IPS DF 6.9 (cell line): ENCODE data around the gene TPSD1.
"Not testable (repeated sequence)": the region's sequence is repeated elsewhere in the genome, so short reads cannot be mapped to it uniquely, and the experiment has no call there.

Experiments used
- DNase-seq: peaks from one replicate; pipeline ENCODE4 v3.0.0-alpha.2; 2013; ENCODE audit warnings: low read depth, low spot score
- H3K27ac ChIP-seq: one replicate; pipeline ENCODE4 v1.5.1; 2013; ENCODE audit warnings: low read length, control low read depth
- H3K27me3 ChIP-seq: 2 replicates; pipeline ENCODE4 v1.6.1; 2013; ENCODE audit warnings: mild to moderate bottlenecking, low read length; ENCODE audit not compliant: control insufficient read depth, insufficient read depth
- H3K36me3 ChIP-seq: 2 replicates; pipeline ENCODE4 v1.6.1; 2013; ENCODE audit warnings: low read length; ENCODE audit not compliant: control insufficient read depth, insufficient read depth
- H3K4me1 ChIP-seq: 2 replicates; pipeline ENCODE4 v1.6.1; 2013; ENCODE audit warnings: low read length; ENCODE audit not compliant: control insufficient read depth, insufficient read depth
- H3K4me3 ChIP-seq: 2 replicates; pipeline ENCODE4 v1.5.1; 2013; ENCODE audit warnings: mild to moderate bottlenecking, low read length
- H3K9me3 ChIP-seq: 2 replicates; pipeline ENCODE4 v1.6.1; 2013; ENCODE audit warnings: low read length, inconsistent platforms; ENCODE audit not compliant: control insufficient read depth, insufficient read depth
- WGBS: extraction: QIAGEN DNeasy Blood & Tissue Kit; methylation state at CpG from one replicate; pipeline ENCODE4 v1.1.7; 2013; ENCODE audit warnings: mixed read lengths, missing lambda C conversion rate; ENCODE audit not compliant: insufficient read length, insufficient coverage; 5-methylcytosine and 5-hydroxymethylcytosine counted together

The TPSD1 gene

GRCh38 chr16:1229476-1229875, 26.4 kb upstream of the TPSD1 start:
- not testable (repeated sequence) for H3K9me3 ChIP-seq, H3K27ac ChIP-seq, DNase-seq, H3K4me3 ChIP-seq, H3K27me3 ChIP-seq, H3K4me1 ChIP-seq, H3K36me3 ChIP-seq
- no CpG with 5 or more reads among the region's 13 CpGs for WGBS

DNA sequence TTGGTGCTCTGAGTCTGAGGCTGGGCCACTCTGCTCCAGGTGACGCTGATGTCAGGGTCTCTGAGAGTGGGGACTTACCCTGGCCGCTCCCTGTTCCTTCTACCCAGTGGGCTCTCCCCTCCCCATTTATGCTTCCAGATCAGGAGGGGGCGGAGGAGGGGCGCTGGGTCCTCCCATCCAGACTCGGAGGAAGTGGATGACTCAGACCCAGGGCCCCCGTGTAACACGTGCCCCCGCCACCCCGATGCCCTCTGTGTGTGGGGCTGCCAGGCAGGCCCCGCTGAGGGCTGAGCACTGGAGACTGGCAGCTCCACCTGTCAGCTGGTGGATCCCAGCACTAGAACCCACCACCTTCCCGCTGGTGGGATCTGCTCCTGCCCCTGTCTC, 25.8 kb upstream of the TPSD1 start, which contains the start of gene TPSB2:
Gene TPSB2 (minus strand): TSS at position 101 of the 387 bp plus-strand sequence. CDS start 233 bp downstream, outside the sequence.
- not testable (repeated sequence) for H3K4me1 ChIP-seq, H3K36me3 ChIP-seq, H3K9me3 ChIP-seq, DNase-seq, H3K4me3 ChIP-seq, H3K27me3 ChIP-seq, H3K27ac ChIP-seq
- no CpG with 5 or more reads among the region's 11 CpGs for WGBS

GRCh38 chr16:1230471-1231212, 25.2 kb upstream of the TPSD1 start:
- not testable (repeated sequence) for H3K27me3 ChIP-seq, DNase-seq, H3K27ac ChIP-seq, H3K36me3 ChIP-seq, H3K9me3 ChIP-seq, H3K4me1 ChIP-seq, H3K4me3 ChIP-seq
- WGBS: no CpG with 5 or more reads among the region's 17 CpGs

GRCh38 chr16:1231301-1231700, 24.6 kb upstream of the TPSD1 start:
- H3K4me3 ChIP-seq, DNase-seq, H3K27me3 ChIP-seq, H3K9me3 ChIP-seq, H3K27ac ChIP-seq, H3K4me1 ChIP-seq, H3K36me3 ChIP-seq: not testable (repeated sequence)
- no CpG with 5 or more reads among the region's 7 CpGs for WGBS

DNA sequence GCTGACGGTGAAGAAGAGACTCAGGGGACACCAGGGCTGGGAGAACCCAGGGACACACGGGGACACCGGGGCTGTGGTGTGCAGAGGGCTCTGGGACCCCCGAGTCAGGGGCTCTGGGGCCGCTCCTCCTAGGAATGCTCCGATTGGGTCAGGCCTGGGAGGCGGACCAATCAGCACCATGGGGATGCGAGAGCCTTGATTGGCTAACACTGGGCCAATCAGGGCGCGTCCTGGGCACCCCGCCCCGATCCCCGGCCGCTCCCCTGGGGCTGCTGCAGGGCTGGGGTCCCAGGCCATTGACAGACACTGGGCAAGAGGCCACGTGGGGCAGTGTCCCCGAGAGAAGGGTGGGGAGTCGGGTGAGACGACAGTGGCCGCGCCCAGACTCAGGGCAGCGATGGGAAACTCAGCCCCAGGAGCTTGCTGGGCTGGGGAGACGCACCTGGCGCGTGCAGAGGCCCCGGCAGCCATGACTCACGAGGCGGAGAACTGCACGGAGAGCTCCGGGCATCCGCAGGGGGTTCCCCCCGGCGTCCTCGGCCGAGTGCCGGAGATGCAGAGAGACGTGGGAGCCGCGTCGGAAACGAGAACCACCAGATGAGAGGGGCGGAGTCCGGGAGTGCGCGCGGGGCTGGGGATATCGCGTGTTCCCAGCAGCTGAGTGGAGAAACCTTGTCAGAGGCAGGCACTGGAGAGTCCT, 23.7 kb upstream of the TPSD1 start:
- H3K27me3 ChIP-seq, H3K9me3 ChIP-seq, H3K36me3 ChIP-seq, H3K4me1 ChIP-seq, H3K27ac ChIP-seq, H3K4me3 ChIP-seq, DNase-seq: not testable (repeated sequence)
- no CpG with 5 or more reads among the region's 47 CpGs for WGBS

DNA sequence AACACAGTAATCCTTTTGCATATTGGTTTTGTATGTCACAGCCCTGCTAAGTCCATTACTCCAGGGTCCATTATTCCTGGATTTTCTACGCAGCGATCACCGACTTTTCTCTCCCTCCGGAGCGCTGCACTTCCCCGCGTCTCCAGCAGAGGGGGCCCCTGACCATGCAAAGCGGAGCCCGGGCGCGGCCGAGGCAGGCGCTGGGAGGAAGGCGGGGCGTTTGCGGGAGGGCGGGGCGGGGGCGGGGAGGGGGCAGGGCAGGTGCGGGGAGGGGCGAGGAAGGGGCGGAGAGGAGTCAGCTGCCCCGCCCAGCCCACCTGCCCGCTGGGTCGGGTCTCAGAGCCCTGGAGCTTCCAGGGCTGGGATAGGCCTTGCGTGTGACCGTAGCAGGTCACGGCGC, 19.2 kb upstream of the TPSD1 start:
- H3K36me3 ChIP-seq, H3K9me3 ChIP-seq, H3K4me3 ChIP-seq, DNase-seq, H3K27ac ChIP-seq, H3K4me1 ChIP-seq, H3K27me3 ChIP-seq: not testable (repeated sequence)
- WGBS: no CpG with 5 or more reads among the region's 29 CpGs

DNA sequence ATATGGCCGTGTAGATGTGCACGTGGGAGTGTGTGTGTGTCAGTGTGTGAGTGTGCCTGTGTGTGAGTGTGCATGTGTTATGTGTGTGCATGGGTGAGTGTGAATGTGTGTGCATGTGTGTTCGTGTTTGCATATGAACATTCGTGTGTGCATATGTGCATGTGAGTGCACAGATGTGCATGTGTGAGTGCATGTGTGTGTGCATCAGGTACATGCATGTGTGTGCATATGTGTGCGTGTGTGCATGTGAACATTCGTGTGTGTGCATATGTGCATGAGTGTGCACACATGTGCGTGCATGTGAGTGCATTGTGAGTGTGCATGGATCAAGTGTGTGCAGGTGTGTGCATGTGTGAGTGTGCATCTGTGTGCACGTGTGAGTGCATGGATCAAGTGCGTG, 17.9 kb upstream of the TPSD1 start:
- H3K27me3 ChIP-seq: no peaks in the 10 kb centered on the region
- no peaks in the 10 kb centered on the region for H3K9me3 ChIP-seq
- no peak for DNase-seq
- no peaks in the 10 kb centered on the region for H3K36me3 ChIP-seq
- H3K4me1 ChIP-seq: no peaks in the 10 kb centered on the region
- WGBS: no CpG with 5 or more reads among the region's 9 CpGs
- no peak overlapping the region for H3K4me3 ChIP-seq
- H3K27ac ChIP-seq: no peak overlapping the region

DNA sequence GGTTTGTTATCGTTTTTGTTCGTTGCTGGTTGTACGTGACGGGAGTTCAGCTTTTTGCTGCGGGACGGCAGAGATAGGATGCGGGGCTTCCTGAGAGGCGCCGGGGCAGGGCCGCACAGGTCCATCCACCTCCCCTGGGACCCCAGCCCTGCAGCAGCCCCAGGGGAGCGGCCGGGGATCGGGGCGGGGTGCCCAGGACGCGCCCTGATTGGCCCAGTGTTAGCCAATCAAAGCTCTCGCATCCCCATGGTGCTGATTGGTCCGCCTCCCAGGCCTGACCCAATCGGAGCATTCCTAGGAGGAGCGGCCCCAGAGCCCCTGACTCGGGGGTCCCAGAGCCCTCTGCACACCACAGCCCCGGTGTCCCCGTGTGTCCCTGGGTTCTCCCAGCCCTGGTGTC, 17.0 kb upstream of the TPSD1 start:
- no CpG with 5 or more reads among the region's 23 CpGs for WGBS
- not testable (repeated sequence) for H3K27ac ChIP-seq, H3K36me3 ChIP-seq, H3K9me3 ChIP-seq, H3K4me1 ChIP-seq, H3K27me3 ChIP-seq, DNase-seq, H3K4me3 ChIP-seq

- H3K27me3 ChIP-seq, H3K36me3 ChIP-seq, H3K27ac ChIP-seq, DNase-seq, H3K4me1 ChIP-seq, H3K9me3 ChIP-seq, H3K4me3 ChIP-seq: not testable (repeated sequence)
- WGBS: no CpG with 5 or more reads among the region's 9 CpGs
These were observed 16.3 kb upstream of the TPSD1 start for GRCh38 chr16:1239575-1239974.

DNA sequence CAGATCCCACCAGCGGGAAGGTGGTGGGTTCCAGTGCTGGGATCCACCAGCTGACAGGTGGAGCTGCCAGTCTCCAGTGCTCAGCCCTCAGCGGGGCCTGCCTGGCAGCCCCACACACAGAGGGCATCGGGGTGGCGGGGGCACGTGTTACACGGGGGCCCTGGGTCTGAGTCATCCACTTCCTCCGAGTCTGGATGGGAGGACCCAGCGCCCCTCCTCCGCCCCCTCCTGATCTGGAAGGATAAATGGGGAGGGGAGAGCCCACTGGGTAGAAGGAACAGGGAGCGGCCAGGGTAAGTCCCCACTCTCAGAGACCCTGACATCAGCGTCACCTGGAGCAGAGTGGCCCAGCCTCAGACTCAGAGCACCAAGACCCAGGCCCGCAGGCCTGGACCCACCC, 15.4 kb upstream of the TPSD1 start, which contains the start of gene TPSAB1:
Gene TPSAB1 (plus strand): TSS at position 270 of the 400 bp plus-strand sequence. CDS start 234 bp downstream, outside the sequence.
- H3K4me1 ChIP-seq, H3K27ac ChIP-seq, DNase-seq, H3K36me3 ChIP-seq, H3K27me3 ChIP-seq, H3K9me3 ChIP-seq, H3K4me3 ChIP-seq: not testable (repeated sequence)
- WGBS: no CpG with 5 or more reads among the region's 12 CpGs

DNA sequence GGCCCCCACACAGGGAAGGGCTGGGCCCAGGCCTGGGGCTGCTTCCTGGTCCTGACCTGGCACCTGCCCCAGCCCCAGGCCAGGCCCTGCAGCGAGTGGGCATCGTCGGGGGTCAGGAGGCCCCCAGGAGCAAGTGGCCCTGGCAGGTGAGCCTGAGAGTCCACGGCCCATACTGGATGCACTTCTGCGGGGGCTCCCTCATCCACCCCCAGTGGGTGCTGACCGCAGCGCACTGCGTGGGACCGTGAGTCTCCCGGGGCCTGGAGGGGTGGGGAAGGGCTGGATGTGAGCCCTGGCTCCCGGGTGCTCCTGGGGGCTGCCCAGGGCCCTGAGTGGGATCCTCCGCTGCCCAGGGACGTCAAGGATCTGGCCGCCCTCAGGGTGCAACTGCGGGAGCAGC, 14.8 kb upstream of the TPSD1 start:
- no CpG with 5 or more reads among the region's 15 CpGs for WGBS

More for the DNA sequence above, 14.8 kb upstream of the TPSD1 start:
- H3K4me3 ChIP-seq, H3K36me3 ChIP-seq, H3K27ac ChIP-seq, H3K9me3 ChIP-seq, DNase-seq, H3K4me1 ChIP-seq, H3K27me3 ChIP-seq: not testable (repeated sequence)
